Endodermal cell (in vitro differentiated cells): ENCODE measurements around the gene TRIP4. TPM values are rescaled to one million over a fixed set of nuclear protein-coding genes. Genes with fewer than 3 reads are reported as not detected.
"Not testable (repeated sequence)": the region's sequence is repeated elsewhere in the genome, so short reads cannot be mapped to it uniquely, and the experiment has no call there.

ENCODE experiments used
- DNase-seq: peaks from one replicate; pipeline ENCODE4 v3.0.0-alpha.2; 2017
- H3K27ac ChIP-seq: 2 replicates; pipeline ENCODE4 v1.5.1; 2013; ENCODE audit warnings: mild to moderate bottlenecking, low read depth, low read length, moderate library complexity
- H3K27me3 ChIP-seq: 2 replicates; pipeline ENCODE4 v1.6.1; 2013; ENCODE audit warnings: mild to moderate bottlenecking, low read length, moderate library complexity; ENCODE audit not compliant: insufficient read depth, control insufficient read depth, poor library complexity, severe bottlenecking
- H3K36me3 ChIP-seq: 2 replicates; pipeline ENCODE4 v1.7.0; 2013; ENCODE audit warnings: mild to moderate bottlenecking, low read length, moderate library complexity; ENCODE audit not compliant: control insufficient read depth, insufficient read depth
- H3K4me1 ChIP-seq: one replicate; pipeline ENCODE4 v1.7.0; 2013; ENCODE audit warnings: low read length; ENCODE audit not compliant: control insufficient read depth, insufficient read depth
- H3K4me3 ChIP-seq: 2 replicates; pipeline ENCODE4 v1.5.1; 2013; ENCODE audit warnings: mild to moderate bottlenecking, low read length, moderate library complexity
- H3K9ac ChIP-seq: 2 replicates; pipeline ENCODE4 v1.6.1; 2013; ENCODE audit warnings: mild to moderate bottlenecking, low read length, moderate library complexity; ENCODE audit not compliant: poor library complexity, severe bottlenecking; ENCODE audit errors: extremely low read depth
- H3K9me3 ChIP-seq: 2 replicates; pipeline ENCODE4 v1.6.1; 2013; ENCODE audit warnings: mild to moderate bottlenecking, low read length, moderate library complexity; ENCODE audit not compliant: control insufficient read depth
- H3K27ac Mint-ChIP-seq: 2 replicates; pipeline ENCODE4 v1.8.0; 2020; ENCODE audit warnings: mixed read lengths
- H3K27me3 Mint-ChIP-seq: 2 replicates; pipeline ENCODE4 v1.8.0; 2021; ENCODE audit warnings: mild to moderate bottlenecking, mixed read lengths; ENCODE audit not compliant: insufficient read depth
- H3K36me3 Mint-ChIP-seq: 2 replicates; pipeline ENCODE4 v1.8.0; 2020; ENCODE audit warnings: low read depth, mixed read lengths
- H3K4me1 Mint-ChIP-seq: 2 replicates; pipeline ENCODE4 v1.8.0; 2020; ENCODE audit warnings: mixed read lengths
- H3K4me3 Mint-ChIP-seq: 2 replicates; pipeline ENCODE4 v1.8.0; 2020; ENCODE audit warnings: mild to moderate bottlenecking, moderate library complexity, mixed read lengths
- H3K9me3 Mint-ChIP-seq: 2 replicates; pipeline ENCODE4 v1.8.0; 2020; ENCODE audit warnings: mild to moderate bottlenecking, mixed read lengths
- CTCF ChIP-seq: fragments of 200-600 bp; sonication (generic); conservative IDR thresholded peaks from 2 replicates; pipeline ENCODE4 v1.5.0; 2021; ENCODE audit warnings: antibody characterized with exemption, mild to moderate bottlenecking
- WGBS, 2 experiments: methylation state at CpG; one replicate each; pipeline versions ENCODE4 v1.1.5 to v1.1.7; 2013; ENCODE audit warnings: missing lambda C conversion rate in 2 of 2, mixed read lengths in 1 of 2; ENCODE audit not compliant: insufficient coverage in 1 of 2, insufficient read length in 1 of 2; 5-methylcytosine and 5-hydroxymethylcytosine counted together
- total RNA-seq, 2 donors: library from RNA; stranded (reverse); fragmentation: NEBNext Ultra II Directional in 1 of 2; extraction: Animal tissue kit (Norgen Biotek cat#: 25700) in 1 of 2; gene quantifications; 2 replicates in 1 of 2; 3 replicates in 1 of 2; pipeline ENCODE4 v1.2.1, GENCODE V29; 2021

TRIP4 gene
- total RNA-seq, 2 donors from 2014 or later: 26.5 to 29.1 TPM

- H3K36me3 Mint-ChIP-seq: peaks cover 32% of the 10 kb centered on the region
- no peak for DNase-seq
- no peak overlapping the region for H3K4me3 Mint-ChIP-seq
- Histone ChIP-seq H3K36me3 (peaks cover 33% of the 10 kb centered on the region), H3K27me3 (no peaks in the 10 kb centered on the region), H3K9me3 (no peaks in the 10 kb centered on the region), H3K27ac (no peak overlapping the region), H3K4me1 (peaks cover 6% of the 10 kb centered on the region), H3K4me3 (no peak overlapping the region), H3K9ac (no peak overlapping the region)
- H3K27ac Mint-ChIP-seq: no peak overlapping the region
- no peaks in the 10 kb centered on the region for H3K9me3 Mint-ChIP-seq
- TF ChIP-seq CTCF: no peak
- no peaks in the 10 kb centered on the region for H3K27me3 Mint-ChIP-seq
- H3K4me1 Mint-ChIP-seq: peaks cover 18% of the 10 kb centered on the region
Observed at GRCh38 chr15:64343222-64343621, 44.4 kb upstream of the TRIP4 start.

- Histone ChIP-seq H3K4me3 (no peak overlapping the region), H3K4me1 (peaks cover 6% of the 10 kb centered on the region), H3K36me3 (peaks cover 40% of the 10 kb centered on the region), H3K9ac (no peak overlapping the region), H3K27ac (no peak overlapping the region), H3K27me3 (no peaks in the 10 kb centered on the region), H3K9me3 (no peaks in the 10 kb centered on the region)
- WGBS, 2 experiments: 97 to 100% methylated on average over 1 to 2 of the region's 2 CpGs
- no peak for DNase-seq
- Mint-ChIP-seq H3K9me3 (no peaks in the 10 kb centered on the region), H3K4me1 (peaks cover 16% of the 10 kb centered on the region), H3K36me3 (peaks cover 34% of the 10 kb centered on the region), H3K4me3 (no peak overlapping the region), H3K27ac (no peak overlapping the region), H3K27me3 (no peaks in the 10 kb centered on the region)
- TF ChIP-seq CTCF: no peak
Observed at GRCh38 chr15:64343841-64344240, 43.8 kb upstream of the TRIP4 start.

- H3K9me3 Mint-ChIP-seq: no peaks in the 10 kb centered on the region
- no peak overlapping the region for H3K27ac Mint-ChIP-seq
- Histone ChIP-seq H3K4me3 (no peak overlapping the region), H3K27me3 (no peaks in the 10 kb centered on the region), H3K27ac (no peak overlapping the region), H3K9me3 (no peaks in the 10 kb centered on the region), H3K4me1 (peaks cover 6% of the 10 kb centered on the region), H3K36me3 (peaks cover 43% of the 10 kb centered on the region), H3K9ac (no peak overlapping the region)
- no peak for TF ChIP-seq CTCF
- peaks cover 15% of the 10 kb centered on the region for H3K4me1 Mint-ChIP-seq
- no peak for DNase-seq
- H3K4me3 Mint-ChIP-seq: no peak overlapping the region
- peaks cover 36% of the 10 kb centered on the region for H3K36me3 Mint-ChIP-seq
- H3K27me3 Mint-ChIP-seq: no peaks in the 10 kb centered on the region
Observed at GRCh38 chr15:64344651-64345294, 42.9 kb upstream of the TRIP4 start.

- H3K27me3 ChIP-seq, H3K9me3 ChIP-seq, H3K9ac ChIP-seq, H3K9me3 Mint-ChIP-seq, H3K27ac Mint-ChIP-seq, DNase-seq, H3K4me1 ChIP-seq, H3K4me3 Mint-ChIP-seq, H3K27ac ChIP-seq, H3K27me3 Mint-ChIP-seq, H3K4me3 ChIP-seq: not testable (repeated sequence)
- Mint-ChIP-seq H3K36me3 (peaks cover 37% of the 10 kb centered on the region), H3K4me1 (peaks cover 15% of the 10 kb centered on the region)
- 89 to 100% methylated on average over 2 to 4 of the region's 6 CpGs for WGBS, 2 experiments
- H3K36me3 ChIP-seq: peaks cover 39% of the 10 kb centered on the region
Observed at GRCh38 chr15:64346242-64346641, 41.4 kb upstream of the TRIP4 start.
